CD4-positive, alpha-beta T cell treated with Interferon gamma for 1 hour (primary cell): Measurements from ENCODE around the gene NHEJ1.
A peak's percentile ranks its signal among the peaks of the same experiment; 100 is the strongest.

Experiments
- DNase-seq: peaks from one replicate; pipeline ENCODE4 v3.0.0-alpha.2; 2020

The NHEJ1 gene

DNA sequence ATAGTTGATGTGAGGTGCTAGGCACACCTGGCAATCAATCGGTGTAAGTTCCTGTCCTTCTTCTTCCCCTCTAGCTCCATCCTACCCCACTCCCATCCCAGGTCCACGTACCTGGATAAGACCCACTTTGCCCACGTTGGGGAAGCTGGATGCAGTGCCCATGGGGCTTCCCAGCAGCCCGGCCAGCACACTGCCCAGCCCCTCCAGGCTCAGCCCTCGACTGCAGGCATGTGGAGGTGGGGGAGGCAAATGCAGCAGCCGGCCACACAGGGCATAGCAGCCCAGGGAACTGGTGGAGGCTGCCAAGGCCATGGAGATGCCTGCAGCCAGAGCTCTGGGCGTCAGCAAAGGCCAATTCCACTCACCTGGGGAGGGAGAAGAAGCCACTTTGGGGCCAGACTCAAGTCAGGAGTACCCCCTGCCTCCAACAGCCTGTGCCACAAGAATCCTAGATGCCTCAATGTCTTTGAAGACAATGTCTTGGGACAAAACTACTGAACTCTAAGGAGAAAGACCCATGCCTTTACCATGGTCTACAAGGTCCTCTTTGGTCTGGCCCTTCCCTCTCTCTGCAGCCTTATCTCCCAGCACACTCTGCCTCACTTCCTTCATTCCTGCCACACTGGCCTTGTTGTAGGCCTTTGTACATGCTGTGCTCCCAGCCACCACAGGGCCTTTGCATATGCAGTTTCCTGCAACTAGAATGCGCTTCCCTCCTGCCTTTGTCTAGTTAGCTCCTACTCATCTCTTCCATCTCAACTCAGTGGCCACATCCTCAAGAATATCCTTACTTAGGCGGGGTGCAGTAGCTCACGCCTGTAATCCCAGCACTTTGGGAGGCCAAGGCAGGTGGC, 4.7 kb upstream of the NHEJ1 start:
- DNase-seq: no peak

DNA sequence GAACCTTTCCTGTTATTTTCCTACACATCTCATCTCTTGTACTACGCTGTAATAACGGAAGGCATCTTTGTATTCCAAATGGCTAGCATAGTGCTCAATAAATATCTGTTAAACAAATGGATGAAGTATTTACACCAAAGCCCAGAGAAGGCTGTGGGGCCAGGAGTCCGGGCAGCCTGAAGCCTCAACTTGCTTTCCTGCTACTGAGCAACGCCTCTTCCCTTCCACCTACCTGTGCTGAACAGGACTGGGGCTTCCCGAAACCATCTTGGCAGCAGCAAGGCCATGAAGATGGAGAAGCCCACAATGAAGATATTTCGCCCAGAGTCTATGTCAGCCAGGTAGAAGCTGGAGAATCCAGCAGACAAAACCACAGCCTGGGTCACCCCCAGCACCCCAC, 2.5 kb upstream of the NHEJ1 start:
- no peak for DNase-seq

DNA sequence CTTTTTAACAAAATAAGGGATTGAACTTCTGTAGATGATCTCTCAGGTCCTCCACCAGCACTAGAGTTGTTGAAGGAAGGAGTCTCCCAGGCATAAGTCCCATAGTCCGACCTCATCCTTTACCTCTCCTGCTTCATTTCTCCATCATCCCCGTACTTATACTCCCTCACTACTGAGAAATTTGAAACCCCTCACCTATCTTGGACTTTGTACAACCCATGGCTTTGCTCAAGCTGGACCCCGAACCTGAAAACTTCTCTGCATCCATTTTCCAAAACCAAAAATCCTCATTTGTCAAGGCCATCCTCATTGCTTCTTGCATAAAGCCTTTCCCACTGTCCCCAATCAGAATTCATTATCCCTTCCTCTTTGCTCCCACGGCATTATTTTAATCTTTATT, 482 bp upstream of the NHEJ1 start:
- no peak for DNase-seq

DNA sequence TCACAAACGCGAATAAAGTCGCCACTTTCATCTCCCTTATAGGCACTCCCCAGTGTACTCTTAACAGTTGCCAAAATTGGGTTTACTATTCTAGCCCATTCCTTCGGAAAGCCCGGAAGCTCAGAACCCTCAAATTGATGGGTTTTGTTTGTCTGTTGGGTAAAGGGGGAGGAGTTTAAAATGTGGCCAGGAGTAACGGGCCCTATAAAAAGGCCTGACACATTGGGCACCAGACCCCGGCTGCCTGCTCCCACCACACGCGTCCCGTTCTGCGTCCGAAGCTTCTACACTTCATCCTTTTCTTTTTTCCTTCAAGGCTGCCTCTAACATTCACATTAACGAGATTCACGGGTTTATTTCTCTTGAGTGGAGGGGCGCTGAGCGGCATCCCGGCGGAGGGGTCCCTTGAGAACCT, 837 bp downstream of the NHEJ1 start:
- no peak for DNase-seq

DNA sequence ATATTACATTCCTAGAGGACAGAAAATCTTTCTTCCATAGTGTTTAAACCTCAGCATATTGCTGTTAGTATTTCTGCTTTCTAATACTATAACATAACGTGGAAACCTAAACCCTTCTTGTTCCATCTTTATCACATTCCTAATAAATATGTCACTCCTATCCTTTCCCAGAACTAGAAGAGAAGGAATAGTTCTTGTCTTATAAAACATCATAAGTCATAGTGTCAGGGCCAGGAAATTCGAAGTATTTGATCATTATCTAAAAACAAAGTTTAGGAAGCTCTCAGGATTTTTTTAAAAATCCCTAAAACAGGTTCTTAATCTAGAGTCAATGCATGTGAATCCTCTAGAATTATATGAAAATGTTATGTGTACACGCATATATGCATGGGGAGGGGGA, 2.0 kb downstream of the NHEJ1 start:
- no peak for DNase-seq

DNA sequence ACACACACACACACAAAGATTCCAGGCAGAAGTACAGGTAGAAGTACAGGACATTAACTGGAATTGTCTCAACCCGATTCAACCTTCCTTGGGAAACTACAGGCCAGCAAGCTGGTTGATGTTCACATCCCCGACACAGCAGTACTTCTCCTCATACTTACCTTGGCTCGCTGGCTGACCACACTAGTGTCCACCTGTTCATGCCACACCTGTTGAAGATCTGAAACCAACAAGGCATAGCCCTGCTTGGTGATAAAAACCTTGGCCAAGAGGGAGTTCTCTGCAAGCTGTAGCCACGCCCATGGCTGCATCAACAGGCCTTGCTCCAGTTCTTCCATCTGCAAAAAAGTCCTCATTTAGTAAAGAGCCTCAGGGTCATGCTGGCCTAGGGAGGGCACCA, 2.6 kb downstream of the NHEJ1 start:
- DNase-seq: no peak

DNA sequence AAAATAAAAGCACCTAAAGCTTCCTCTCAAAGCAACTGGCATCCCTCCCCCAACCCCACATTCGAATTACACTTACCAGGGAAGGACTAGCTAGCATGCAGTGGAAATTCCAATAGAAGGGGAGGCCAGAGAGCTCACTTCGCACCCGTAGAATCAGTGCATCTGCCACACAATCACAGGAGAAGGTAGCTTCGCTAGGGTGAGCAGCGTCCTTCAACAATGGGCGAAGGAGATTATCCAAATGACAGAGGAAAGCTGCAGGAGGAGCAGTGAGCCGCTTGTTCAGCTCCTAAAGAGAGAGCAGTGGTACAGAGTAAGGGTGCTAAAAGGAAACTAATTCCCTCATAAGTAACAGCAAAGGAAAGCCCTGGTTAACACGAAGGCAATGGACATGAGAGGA, 3.2 kb downstream of the NHEJ1 start:
- DNase-seq: no peak

DNA sequence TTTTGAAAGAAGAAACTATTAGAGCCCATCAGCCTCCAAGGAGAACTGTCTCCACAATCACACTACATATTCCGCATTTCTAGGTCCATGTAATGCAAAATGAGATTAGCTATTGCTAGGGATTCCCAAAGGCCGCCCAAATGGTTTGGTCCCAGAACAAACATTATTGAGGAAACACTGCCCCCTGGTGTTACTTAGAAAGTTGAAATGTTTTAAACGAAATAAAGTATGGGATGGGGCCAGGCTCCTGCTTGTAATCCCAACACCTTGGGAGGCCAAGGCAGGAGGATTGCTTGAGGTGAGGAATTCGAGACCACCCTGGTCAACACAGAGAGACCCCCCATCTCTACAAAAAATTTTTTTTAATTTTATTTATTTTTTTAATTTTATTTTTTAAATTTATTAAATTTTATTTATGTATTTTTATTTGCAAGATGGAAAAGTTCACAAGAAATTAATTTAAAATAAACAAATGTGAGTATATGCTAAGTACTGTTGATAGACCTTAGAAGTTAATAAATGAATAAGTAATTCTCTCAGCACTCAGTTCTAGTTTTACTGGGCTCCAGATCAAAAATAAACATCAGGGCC, 5.5 kb downstream of the NHEJ1 start:
- no peak for DNase-seq

DNA sequence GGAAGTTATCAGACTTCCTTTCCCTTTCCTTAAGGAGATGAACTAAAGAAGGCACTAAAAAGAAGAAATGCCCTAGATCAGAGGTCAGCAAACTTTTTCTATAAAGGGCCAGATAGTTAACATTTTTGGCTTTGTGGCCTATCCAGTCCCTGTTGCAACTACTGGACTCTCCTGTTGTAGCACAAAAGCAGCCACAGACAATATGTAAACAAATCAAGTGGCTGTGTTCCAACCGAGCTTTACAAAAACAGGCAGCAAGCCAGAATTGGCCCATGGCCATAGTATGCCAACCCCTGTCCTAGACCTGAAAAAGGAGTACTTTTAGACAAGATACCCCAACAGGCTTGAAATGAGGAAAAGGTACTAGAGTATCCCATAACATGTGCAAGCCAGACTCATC, 10.9 kb downstream of the NHEJ1 start:
- DNase-seq: no peak

DNA sequence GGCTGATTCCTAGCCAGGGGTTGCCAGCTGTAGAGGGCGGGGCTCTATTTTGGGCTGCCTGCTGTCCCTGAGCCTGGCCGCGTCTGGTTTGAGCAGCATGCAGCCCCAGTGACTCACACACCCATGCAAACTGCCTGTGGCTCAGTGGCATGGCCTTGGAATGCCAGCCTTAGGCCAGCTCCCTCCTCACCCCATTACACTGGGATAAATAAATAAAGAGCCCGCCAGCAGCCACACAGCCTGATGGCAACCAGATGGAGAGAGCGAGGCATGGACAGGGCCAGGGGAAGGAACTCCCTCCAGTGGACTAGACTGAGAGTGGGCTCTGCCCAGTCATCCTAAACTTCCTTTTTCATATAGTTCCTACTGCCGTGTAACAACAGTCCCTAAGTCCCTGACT, 18.3 kb downstream of the NHEJ1 start:
- no peak for DNase-seq

DNA sequence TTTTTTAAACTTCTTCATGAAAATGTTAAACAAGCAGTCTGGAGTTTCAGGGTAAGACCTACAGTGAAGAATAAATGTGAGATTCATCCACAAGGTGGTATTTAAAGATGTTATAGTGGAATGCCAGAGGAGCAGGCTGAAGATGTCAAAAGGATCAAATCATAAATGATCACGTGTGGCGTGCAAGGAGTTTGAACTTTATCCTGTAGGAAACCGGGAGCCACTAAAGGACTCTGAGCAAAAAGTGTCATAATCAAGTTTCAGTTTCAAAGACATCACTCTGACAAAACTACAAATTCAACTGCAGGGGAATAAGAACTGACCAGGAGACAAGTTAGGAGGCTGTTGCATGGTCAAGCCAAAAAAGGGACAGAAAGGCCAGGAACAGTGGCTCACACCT, 19.9 kb downstream of the NHEJ1 start:
- DNase-seq: no peak

DNA sequence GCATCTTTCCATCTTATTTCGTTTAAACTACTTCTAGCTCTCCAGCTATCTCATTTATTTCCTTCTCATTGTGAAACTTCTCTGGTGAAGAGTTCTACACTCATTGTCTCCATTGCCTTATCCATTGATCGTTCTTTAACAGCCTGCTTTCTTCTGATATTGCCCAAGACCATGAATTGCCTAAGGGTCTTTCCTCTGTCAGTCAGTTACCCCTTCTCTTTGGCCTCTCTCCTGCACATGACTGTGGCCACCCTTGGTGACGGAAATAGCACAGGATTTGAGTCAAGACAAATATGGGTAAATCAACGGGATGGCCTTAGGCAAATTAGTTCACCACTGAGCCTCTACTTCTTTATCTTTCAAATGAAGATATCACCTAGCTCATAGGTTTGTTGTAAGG, 26.6 kb downstream of the NHEJ1 start:
- no peak for DNase-seq

DNA sequence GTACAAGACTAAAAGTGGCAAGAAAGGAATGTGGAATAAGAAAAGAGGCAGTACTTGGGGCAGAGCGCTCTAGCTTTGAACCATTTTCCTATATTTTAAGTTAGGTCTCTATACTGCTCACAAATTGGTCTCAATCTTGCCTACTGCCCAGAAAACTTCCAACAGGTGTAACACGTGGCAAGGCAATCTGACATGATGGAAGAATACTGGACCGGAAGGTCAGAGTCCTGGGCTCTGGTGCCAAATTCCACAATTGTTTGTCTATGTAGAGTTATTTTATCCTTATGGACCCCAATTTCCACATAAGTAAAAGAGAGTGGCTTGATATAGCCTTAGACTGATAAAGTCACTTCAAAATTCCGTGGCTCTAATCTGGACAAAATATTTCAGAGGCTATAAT, 28.9 kb downstream of the NHEJ1 start:
- no peak for DNase-seq

DNA sequence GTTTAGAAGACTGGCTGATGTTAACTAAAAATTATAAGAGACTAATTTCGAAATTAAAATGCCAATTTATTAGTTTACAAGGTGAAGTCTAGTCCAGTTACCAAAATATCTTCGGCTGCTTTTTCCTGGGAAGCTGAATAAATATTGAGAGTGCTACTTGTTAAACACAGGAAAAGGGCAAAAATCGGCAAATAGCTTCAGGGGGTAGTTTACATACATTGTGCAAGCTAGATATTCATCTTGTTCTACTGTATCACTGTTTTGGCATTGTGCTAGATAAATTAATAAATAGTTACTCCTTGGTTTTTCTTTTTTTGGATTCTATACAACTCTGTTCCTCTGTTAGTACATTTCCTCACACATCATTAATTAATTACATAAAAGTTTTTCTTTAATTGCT, 29.3 kb downstream of the NHEJ1 start:
- no peak for DNase-seq

DNA sequence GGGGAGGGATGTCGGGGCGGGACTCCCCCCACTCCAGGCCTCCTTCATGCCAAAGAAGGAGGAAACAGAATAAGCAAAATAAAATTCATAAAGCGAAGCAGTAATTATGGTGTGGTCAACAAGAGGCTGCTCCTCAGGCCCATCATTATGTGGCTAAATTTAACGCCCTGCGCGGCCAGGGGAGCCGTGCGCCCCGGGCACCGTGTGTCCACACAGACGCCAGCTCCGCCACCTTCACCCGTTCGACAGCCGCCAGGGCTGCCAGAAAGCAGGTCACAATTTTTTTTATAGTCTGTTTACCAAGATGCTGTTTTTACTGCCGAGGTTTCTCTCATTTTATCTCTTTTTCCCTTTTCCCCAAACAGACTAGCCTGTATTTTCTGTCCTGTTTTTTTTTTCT, 31.0 kb downstream of the NHEJ1 start:
- DNase-seq: no peak

DNA sequence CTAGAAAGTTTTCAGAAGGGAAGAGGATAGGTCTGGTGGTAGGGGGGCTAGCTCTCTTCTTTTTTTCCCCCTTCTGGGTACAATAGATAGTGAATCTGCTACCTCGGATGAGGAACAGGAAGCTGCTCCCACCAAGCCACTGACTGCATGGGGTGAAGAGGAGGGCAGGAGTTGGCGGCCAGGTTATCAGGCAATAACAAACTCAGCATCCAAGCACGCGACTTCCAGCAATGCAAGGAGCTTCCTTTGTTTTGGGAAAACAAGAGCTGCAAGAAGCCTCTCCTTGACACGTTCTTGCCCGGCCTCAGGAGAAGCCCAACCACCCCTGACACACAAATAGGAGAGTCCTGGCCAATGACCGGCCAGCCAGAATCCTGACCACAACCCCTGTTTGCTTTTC, 32.2 kb downstream of the NHEJ1 start:
- no peak for DNase-seq

DNA sequence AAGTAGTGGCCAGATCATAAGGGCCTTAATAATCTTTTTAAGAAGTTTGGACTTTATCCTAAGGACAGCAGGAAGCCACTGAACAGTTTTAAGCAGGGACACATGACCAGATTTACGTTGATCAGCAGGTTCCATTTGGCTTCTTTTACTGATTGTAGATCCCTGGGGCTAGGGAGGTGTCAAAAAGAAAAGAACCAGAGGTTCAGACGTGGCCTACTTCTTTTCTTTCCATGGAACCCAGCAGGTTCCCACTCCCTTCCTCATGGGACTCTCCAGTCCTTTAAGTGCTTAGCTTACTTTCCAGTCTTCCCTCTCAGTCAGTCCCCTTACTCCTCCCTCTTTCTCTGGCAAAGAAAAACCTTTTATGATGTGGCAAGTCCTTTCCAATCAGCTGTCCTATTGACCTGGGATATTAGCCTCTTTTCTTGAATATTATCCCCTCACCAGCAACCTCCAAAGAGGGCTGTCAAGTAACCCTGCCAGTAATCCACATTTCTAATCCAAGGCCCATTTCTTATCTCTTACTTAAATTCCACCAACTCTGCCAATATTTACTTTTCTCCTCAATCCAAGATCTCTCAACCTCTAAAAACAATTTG, 33.5 kb downstream of the NHEJ1 start:
- no peak for DNase-seq

DNA sequence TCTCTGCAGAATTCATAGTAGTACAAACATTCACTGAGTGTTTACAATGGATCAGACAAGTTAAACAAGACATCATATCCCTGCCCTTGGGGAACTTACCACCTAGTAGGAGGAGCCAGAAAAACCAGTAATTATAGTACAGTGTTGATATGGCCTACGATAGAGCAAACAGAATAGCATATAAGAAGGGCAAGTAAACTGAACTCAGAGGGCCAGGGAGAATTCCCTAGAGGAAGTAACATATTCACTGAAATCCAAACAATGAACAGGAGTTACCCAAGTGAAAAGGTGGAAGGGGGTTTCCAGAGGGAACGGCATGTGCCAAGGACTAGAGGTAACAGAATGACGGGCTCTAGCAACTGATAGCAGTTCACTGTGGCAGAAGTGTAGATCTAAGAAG, 34.1 kb downstream of the NHEJ1 start:
- no peak for DNase-seq

DNA sequence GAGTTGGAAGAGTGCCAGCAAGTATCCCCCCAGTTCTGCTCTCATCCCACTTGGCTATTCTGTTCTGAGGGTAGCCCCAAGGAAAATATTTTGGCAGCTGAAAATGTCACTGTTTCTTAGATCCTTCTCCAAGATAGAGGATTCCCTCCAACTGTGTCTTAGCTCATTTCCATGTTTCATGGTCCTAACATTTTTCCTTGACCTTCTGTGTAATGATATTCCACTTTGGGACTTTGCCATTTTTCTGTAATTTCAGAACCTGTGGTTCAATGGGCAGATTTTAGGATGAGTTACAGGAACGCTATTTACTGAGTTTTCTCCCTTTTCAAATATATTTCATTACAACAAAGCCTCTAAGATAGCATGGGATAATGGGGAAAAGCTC, 34.7 kb downstream of the NHEJ1 start:
- DNase-seq: no peak

DNA sequence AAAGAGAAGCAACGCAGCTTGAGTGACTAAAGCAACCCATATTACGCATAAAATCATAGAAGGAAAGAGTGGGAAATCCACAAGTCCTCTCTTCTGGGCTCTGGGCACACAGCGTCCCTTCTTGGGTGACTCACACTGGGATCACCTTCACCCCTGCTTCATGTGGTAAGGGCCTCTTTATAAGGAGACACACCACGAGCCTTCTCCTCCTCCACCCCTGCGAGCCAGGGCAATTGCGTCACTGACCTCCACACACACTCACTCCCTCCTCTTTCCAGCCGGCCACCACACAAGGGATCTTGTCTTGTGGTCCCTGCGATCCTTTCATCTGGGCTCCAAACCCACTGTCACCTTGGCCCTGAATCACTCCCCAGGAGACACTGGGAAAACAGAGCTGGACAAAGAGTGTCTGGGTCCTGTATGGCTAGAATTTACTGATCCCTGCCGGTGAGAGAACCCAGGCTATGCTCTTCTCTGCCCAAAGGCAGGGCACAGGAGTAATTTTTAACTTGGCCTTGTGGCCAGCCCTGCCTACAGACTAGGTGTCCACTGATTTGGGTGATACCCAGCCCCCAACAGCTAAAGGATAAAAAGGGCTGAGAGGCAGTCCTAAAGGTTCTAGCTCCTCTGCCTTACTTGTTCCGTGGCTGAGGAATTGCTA, 35.3 kb downstream of the NHEJ1 start:
- no peak for DNase-seq

DNA sequence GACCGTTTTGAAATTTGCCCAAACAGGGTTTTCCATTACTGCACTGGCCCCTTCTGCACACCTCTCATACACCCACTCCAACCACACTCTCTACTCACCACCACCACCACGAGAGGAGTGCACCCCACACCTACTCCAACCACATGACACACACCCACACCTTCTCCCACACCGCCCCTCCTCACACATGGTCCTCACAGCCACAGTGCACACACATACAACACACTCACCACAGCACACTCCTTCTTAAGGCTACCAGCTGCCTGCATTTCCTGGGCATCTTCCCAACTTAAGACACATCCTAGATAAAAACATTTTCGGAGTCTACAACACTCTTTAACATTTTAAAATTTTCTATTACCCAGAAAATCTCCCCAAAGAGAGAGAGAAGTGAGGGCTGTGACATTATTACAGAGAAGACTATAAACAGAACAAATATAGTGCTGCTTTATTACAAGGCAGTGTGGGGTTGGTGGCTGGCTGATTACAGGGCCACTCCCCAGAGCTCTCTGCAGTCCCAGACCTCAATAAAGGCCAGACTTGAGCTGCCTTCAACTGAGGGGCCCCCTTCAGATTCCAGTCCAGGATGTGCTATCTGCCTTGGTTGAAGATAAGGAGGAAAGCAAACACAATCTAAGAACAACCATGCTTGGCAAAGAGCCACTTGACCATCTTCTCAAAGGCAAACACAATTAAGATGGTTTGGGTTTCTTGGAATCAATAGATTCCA, 36.1 kb downstream of the NHEJ1 start:
- DNase-seq: peak; percentile 13

DNA sequence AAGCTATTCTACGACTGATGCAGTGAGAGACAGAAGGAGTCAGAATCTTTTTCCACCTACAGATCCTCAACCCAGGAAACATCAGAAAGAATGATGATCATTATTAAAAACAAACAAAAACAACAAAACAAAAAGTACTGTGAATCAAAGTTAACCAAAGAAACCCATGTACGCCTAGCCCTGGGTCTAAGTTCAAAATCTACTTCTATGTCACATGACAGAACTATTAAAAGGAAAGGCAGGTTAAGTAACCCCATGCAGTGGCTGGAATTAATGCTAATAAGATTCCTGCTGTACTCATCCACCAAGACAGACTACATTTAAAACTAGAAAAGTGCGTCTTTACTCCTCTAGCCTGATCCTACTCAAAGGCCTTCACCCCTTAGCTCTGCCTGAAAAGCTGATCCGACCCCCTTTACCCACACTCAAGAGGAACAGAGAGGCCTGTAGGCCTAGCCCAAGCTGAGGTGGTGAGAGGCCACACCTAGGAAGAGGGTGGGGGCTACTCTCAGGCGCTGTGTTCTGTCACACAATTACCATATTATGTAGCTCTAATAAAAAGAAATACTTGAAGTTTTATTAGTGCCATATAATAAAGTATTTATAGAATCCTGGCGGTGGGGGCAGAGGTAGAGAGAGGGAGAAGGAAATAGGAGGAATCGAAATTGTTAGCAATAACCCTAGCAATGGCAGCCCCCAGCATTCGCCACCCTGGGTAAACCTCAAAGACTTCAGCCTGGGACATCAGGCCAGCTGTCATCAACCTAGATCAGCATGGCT, 37.1 kb downstream of the NHEJ1 start:
- no peak for DNase-seq
